Ishikawa (cell line): Measurements from ENCODE around the gene AP1S3.

Experiments used
- CEBPB ChIP-seq: IDR thresholded peaks from 2 replicates; pipeline ENCODE4 v1.6.1; 2012
- CREB1 ChIP-seq: IDR thresholded peaks from 2 replicates; pipeline ENCODE4 v1.6.1; 2012; ENCODE audit warnings: low read depth
- EGR1 ChIP-seq: IDR thresholded peaks from 2 replicates; pipeline ENCODE4 v1.6.1; 2012
- EP300 ChIP-seq: IDR thresholded peaks from 2 replicates; pipeline ENCODE4 v1.6.1; 2012; ENCODE audit warnings: borderline replicate concordance
- FOXM1 ChIP-seq: IDR thresholded peaks from 2 replicates; pipeline ENCODE4 v1.6.1; 2012; ENCODE audit warnings: low read depth, borderline replicate concordance
- NFIC ChIP-seq: IDR thresholded peaks from 2 replicates; pipeline ENCODE4 v1.6.1; 2012
- RAD21 ChIP-seq: IDR thresholded peaks from 2 replicates; pipeline ENCODE4 v1.6.1; 2012; ENCODE audit warnings: low read depth
- TAF1 ChIP-seq: IDR thresholded peaks from 2 replicates; pipeline ENCODE4 v1.6.1; 2012; ENCODE audit warnings: low read depth, mild to moderate bottlenecking
- TCF12 ChIP-seq: IDR thresholded peaks from 2 replicates; pipeline ENCODE4 v1.6.1; 2012; ENCODE audit warnings: low read depth
- TEAD4 ChIP-seq: IDR thresholded peaks from 2 replicates; pipeline ENCODE4 v1.6.1; 2012
- YY1 ChIP-seq: IDR thresholded peaks from 2 replicates; pipeline ENCODE4 v1.6.1; 2012; ENCODE audit warnings: low read depth
- ZBTB7A ChIP-seq: IDR thresholded peaks from 2 replicates; pipeline ENCODE4 v1.6.1; 2012; ENCODE audit warnings: low read depth
- TF ChIP-seq, protein P1 (sequence below): IDR thresholded peaks from 2 replicates; pipeline ENCODE4 v1.6.1; 2012
- TF ChIP-seq, protein P2 (sequence below): IDR thresholded peaks from 2 replicates; pipeline ENCODE4 v1.6.1; 2012; ENCODE audit warnings: low read depth, mild to moderate bottlenecking
- TF ChIP-seq, protein P3 (sequence below): IDR thresholded peaks from 2 replicates; pipeline ENCODE4 v1.6.1; 2012

AP1S3 gene

DNA sequence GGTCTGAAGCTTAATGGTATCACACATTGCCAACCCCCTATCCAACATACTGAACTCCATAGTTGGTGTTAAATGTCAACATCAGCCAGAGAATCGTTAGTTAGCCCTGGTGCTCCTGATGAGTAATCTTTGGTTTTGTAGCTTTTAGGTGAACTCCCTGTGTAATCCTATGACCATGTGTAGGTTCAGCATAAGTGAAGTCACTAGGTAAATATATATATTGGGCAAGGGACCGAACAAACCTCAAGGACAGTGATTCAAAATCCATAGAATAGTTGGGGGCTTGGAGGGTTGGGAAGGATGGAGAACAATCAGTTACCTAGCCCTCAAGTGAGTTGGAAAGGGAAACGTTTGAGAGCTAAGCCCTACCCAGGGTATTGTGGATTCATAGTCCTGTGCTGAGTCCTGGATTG lies 16.0 kb upstream of the AP1S3 start:
- TF ChIP-seq TEAD4: no peak
- TF ChIP-seq RAD21: no peak
- no peak for TF ChIP-seq FOXM1
- TF ChIP-seq ZBTB7A: no peak
- TF ChIP-seq, protein P1, sequence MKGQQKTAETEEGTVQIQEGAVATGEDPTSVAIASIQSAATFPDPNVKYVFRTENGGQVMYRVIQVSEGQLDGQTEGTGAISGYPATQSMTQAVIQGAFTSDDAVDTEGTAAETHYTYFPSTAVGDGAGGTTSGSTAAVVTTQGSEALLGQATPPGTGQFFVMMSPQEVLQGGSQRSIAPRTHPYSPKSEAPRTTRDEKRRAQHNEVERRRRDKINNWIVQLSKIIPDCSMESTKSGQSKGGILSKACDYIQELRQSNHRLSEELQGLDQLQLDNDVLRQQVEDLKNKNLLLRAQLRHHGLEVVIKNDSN: no peak
- TF ChIP-seq, protein P2, sequence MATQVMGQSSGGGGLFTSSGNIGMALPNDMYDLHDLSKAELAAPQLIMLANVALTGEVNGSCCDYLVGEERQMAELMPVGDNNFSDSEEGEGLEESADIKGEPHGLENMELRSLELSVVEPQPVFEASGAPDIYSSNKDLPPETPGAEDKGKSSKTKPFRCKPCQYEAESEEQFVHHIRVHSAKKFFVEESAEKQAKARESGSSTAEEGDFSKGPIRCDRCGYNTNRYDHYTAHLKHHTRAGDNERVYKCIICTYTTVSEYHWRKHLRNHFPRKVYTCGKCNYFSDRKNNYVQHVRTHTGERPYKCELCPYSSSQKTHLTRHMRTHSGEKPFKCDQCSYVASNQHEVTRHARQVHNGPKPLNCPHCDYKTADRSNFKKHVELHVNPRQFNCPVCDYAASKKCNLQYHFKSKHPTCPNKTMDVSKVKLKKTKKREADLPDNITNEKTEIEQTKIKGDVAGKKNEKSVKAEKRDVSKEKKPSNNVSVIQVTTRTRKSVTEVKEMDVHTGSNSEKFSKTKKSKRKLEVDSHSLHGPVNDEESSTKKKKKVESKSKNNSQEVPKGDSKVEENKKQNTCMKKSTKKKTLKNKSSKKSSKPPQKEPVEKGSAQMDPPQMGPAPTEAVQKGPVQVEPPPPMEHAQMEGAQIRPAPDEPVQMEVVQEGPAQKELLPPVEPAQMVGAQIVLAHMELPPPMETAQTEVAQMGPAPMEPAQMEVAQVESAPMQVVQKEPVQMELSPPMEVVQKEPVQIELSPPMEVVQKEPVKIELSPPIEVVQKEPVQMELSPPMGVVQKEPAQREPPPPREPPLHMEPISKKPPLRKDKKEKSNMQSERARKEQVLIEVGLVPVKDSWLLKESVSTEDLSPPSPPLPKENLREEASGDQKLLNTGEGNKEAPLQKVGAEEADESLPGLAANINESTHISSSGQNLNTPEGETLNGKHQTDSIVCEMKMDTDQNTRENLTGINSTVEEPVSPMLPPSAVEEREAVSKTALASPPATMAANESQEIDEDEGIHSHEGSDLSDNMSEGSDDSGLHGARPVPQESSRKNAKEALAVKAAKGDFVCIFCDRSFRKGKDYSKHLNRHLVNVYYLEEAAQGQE: no peak
- no peak for TF ChIP-seq TCF12
- TF ChIP-seq CEBPB: no peak
- no peak for TF ChIP-seq CREB1
- TF ChIP-seq TAF1: no peak
- TF ChIP-seq, protein P3, sequence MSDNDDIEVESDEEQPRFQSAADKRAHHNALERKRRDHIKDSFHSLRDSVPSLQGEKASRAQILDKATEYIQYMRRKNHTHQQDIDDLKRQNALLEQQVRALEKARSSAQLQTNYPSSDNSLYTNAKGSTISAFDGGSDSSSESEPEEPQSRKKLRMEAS: no peak
- no peak for TF ChIP-seq YY1
- TF ChIP-seq EP300: no peak
- TF ChIP-seq NFIC: no peak
- TF ChIP-seq EGR1: no peak

DNA sequence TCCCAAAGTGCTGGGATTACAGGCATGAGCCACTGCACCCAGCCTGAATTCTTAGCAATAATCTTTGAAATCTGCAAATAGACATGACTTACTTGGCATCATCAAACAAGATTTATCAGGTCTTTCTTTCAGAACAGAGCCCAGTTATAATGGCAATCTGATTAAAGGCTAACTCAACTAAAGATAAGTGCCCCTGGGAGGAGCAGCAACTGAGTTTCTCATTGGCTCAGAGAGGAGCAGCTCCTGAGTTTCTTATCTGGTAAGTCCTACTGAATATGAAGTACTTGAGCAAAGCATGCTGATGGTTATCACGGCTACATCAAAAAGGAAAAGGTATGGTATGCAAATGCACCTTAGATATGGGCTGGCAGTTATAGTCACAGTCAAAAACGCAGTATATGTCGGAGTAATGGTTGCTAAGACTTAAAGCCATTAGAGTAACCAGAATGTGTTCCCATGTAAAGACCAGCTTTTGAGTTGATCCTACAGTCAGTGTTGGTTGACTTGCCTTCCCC lies 15.0 kb upstream of the AP1S3 start:
- TF ChIP-seq TCF12 (no peak), RAD21 (no peak), ZBTB7A (no peak), EGR1 (no peak), TEAD4 (no peak), CEBPB (no peak), YY1 (no peak), TAF1 (no peak), EP300 (no peak), NFIC (no peak)
- TF ChIP-seq, protein P1: no peak
- TF ChIP-seq, protein P3: no peak
- TF ChIP-seq, protein P2: no peak

DNA sequence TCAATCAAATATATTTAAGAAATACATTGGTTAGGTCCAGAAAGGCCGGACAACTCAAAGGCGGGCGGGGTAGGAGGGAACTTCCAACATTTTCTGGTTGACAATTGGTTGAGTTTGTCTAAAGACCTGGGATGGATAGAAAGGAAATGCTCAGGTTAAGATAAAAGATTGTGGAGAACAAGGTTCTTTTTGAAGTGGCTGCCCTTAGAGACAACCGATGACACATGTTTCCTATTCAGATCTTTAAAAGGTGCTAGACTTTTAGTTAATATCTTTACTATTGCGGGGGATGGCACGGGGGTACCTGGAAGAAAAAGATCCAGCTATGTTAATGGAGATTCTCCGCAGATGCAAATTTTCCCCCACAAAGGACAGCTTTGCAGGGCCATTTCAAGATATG lies 10.0 kb upstream of the AP1S3 start:
- TF ChIP-seq EP300 (no peak), TEAD4 (no peak), EGR1 (no peak), YY1 (no peak), CREB1 (no peak), FOXM1 (no peak), ZBTB7A (no peak), TCF12 (no peak), TAF1 (no peak), RAD21 (no peak), CEBPB (no peak), NFIC (no peak)
- TF ChIP-seq, protein P2: no peak
- TF ChIP-seq, protein P3: no peak
- TF ChIP-seq, protein P1: no peak

DNA sequence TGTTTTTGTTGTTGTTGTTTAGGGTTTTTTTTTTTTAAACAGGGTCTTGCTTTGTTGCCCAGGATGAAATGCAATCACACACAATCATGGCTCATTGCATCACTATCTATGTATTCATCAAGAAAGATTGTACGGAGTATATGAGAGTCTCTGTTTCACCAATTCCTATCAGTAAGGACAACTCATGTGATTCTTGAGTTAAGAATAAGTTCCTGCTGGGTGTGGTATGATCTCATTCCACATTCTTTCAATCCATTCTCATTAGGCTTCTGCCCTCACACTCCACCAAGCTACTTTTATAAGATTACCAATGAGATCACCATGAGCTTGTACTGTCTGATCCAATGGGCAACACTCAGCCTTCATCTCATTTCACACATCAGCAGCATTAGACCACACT lies 9.1 kb upstream of the AP1S3 start:
- TF ChIP-seq ZBTB7A: no peak
- TF ChIP-seq, protein P2: no peak
- TF ChIP-seq, protein P1: no peak
- no peak for TF ChIP-seq EGR1
- TF ChIP-seq YY1: no peak
- TF ChIP-seq EP300: no peak
- no peak for TF ChIP-seq RAD21
- TF ChIP-seq TEAD4: no peak
